Measurements from ENCODE around the gene CDC26.

CDC26 gene

DNA sequence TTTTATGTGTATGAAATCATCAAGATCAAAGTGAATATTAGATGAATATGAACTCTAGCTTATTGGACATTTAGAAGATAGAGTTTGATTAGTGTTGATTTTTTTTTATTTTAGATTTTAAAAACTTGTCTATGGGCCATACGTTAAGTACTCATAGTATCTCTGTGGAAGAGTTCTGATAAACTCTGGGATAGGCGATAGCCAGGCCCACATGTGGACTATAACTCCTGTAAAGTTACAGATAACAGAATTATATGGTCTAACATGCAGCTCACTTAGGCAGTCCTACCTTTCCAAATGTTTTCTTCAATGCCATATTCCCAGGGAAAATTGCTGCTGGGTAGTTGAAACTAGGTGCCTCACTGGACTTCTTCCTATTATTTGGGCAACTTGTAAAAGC lies 43.7 kb downstream of the CDC26 start:
- H3K36me3 Mint-ChIP-seq (ENCODE audit: low read depth) = no peaks in the 10 kb centered on the region
- H3K27me3 Mint-ChIP-seq (ENCODE audit: low read depth) = no peaks in the 10 kb centered on the region
- TF ChIP-seq, protein P1, sequence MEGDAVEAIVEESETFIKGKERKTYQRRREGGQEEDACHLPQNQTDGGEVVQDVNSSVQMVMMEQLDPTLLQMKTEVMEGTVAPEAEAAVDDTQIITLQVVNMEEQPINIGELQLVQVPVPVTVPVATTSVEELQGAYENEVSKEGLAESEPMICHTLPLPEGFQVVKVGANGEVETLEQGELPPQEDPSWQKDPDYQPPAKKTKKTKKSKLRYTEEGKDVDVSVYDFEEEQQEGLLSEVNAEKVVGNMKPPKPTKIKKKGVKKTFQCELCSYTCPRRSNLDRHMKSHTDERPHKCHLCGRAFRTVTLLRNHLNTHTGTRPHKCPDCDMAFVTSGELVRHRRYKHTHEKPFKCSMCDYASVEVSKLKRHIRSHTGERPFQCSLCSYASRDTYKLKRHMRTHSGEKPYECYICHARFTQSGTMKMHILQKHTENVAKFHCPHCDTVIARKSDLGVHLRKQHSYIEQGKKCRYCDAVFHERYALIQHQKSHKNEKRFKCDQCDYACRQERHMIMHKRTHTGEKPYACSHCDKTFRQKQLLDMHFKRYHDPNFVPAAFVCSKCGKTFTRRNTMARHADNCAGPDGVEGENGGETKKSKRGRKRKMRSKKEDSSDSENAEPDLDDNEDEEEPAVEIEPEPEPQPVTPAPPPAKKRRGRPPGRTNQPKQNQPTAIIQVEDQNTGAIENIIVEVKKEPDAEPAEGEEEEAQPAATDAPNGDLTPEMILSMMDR (IDR thresholded peaks at IDR 0.05; ENCODE audit: unreplicated experiment in 3 of 3) = no peak
- H3K9me3 Mint-ChIP-seq = no peaks in the 10 kb centered on the region
- no peak overlapping the region for H3K27ac Mint-ChIP-seq
- H3K4me3 Mint-ChIP-seq = no peak overlapping the region
- H3K4me1 Mint-ChIP-seq = no peaks in the 10 kb centered on the region

DNA sequence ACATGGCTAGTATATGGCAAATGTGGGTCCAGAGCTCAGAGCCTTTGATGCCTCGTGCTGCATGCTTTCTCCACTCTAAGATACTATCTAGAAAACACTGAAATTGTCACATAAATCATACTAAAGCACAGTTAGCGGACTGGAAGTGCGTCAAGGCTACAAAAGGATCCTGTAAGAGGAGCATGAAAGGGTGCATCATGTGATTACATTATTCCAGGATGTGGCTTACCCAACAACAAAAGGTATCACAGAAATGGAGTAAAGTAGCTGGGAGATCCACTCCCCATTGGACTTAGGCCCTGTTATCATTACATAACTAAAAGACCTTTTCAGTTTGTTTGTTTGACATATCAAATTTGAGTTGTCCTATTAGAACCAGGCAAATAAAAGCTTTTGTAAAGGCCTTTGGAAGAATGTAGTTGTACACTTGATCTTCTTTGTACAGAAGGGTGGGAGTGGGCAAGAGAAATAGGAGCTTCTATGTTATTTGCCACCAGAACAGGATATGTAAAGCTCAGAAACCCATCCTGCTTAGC lies 47.2 kb downstream of the CDC26 start:
- TF ChIP-seq, protein P1 (IDR thresholded peaks at IDR 0.05; ENCODE audit: unreplicated experiment in 3 of 3) = no peak
- Mint-ChIP-seq H3K36me3 (ENCODE audit: low read depth) (no peaks in the 10 kb centered on the region), H3K4me1 (peaks cover 3% of the 10 kb centered on the region), H3K4me3 (no peak overlapping the region), H3K27me3 (ENCODE audit: low read depth) (no peaks in the 10 kb centered on the region), H3K27ac (no peak overlapping the region), H3K9me3 (no peaks in the 10 kb centered on the region)

DNA sequence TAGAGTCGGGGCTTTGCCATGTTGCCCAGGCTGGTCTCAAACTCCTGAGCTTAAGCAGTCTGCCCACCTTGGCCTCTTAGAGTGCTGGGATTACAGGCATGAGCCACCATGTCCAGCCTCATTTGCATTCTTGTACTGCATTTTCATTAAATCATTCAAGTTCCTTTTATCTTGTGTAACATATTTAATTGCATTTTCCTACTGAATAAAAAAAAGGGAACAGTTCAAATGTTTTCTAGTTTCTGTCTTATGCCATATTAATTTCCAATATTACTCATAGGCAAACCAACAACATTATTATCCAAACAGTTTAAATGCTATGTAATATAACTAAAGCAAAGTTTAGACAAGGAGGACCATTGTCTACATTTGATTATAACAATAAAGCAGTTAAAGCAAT lies 47.9 kb downstream of the CDC26 start:
- H3K27me3 Mint-ChIP-seq (ENCODE audit: low read depth) = no peaks in the 10 kb centered on the region
- TF ChIP-seq, protein P1 (IDR thresholded peaks at IDR 0.05; ENCODE audit: unreplicated experiment in 3 of 3) = no peak
- no peaks in the 10 kb centered on the region for H3K9me3 Mint-ChIP-seq
- H3K36me3 Mint-ChIP-seq (ENCODE audit: low read depth) = no peaks in the 10 kb centered on the region
- peaks cover 11% of the 10 kb centered on the region for H3K4me1 Mint-ChIP-seq
- no peak overlapping the region for H3K27ac Mint-ChIP-seq
- H3K4me3 Mint-ChIP-seq = no peak overlapping the region

DNA sequence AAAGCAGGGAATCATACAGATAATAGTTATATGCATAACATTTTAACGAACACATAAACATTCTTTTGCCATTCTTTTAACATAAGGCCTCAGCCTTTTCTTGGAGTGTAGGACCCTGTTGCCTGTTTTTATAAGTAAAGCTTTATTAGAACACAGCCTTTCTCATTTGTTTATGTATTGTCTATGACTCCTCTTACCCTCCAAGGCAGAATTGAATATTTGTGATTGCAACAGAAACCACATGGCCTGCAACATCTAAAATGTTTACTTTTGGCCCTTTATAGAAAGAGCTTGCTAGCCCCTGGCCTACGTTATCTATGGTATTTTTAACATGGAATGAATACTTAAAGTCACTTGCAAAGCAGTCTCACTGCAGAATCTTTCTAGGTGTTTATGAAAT lies 51.4 kb downstream of the CDC26 start:
- peaks cover 26% of the 10 kb centered on the region for H3K4me1 Mint-ChIP-seq
- peak overlapping the region in 2 of 3 experiments; percentile 99 for H3K4me3 Mint-ChIP-seq
- TF ChIP-seq, protein P1 (IDR thresholded peaks at IDR 0.05; ENCODE audit: unreplicated experiment in 3 of 3) = no peak
- H3K9me3 Mint-ChIP-seq = no peaks in the 10 kb centered on the region
- no peaks in the 10 kb centered on the region for H3K36me3 Mint-ChIP-seq (ENCODE audit: low read depth)
- no peak overlapping the region for H3K27ac Mint-ChIP-seq
- no peaks in the 10 kb centered on the region for H3K27me3 Mint-ChIP-seq (ENCODE audit: low read depth)

DNA sequence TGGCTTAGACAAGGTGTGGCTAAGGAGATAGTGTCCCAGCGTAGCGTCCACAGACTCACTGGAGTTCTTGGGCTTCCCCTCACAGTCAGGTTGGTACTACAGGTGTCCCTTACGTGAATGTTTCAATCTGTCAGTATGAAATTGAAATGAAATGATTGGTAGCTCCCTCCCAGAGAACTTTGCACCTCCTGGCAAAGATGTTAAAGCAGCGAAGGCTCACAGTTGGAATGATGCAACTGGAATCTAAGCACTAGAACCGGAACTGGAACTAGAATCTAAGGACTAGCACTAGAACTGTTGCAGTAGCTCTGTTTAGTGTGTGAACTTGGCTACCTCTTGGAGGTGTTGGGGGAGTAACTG lies 52.9 kb downstream of the CDC26 start:
- peak overlapping the region; percentile 94 to 99 (median 99) for H3K4me3 Mint-ChIP-seq
- H3K27me3 Mint-ChIP-seq (ENCODE audit: low read depth) = no peaks in the 10 kb centered on the region
- H3K4me1 Mint-ChIP-seq = peaks cover 26% of the 10 kb centered on the region
- peaks cover 4% of the 10 kb centered on the region for H3K36me3 Mint-ChIP-seq (ENCODE audit: low read depth)
- H3K27ac Mint-ChIP-seq = peak overlapping the region in 2 of 3 experiments; percentile 95 to 97
- TF ChIP-seq, protein P1 (IDR thresholded peaks at IDR 0.05; ENCODE audit: unreplicated experiment in 3 of 3) = no peak
- H3K9me3 Mint-ChIP-seq = no peaks in the 10 kb centered on the region

DNA sequence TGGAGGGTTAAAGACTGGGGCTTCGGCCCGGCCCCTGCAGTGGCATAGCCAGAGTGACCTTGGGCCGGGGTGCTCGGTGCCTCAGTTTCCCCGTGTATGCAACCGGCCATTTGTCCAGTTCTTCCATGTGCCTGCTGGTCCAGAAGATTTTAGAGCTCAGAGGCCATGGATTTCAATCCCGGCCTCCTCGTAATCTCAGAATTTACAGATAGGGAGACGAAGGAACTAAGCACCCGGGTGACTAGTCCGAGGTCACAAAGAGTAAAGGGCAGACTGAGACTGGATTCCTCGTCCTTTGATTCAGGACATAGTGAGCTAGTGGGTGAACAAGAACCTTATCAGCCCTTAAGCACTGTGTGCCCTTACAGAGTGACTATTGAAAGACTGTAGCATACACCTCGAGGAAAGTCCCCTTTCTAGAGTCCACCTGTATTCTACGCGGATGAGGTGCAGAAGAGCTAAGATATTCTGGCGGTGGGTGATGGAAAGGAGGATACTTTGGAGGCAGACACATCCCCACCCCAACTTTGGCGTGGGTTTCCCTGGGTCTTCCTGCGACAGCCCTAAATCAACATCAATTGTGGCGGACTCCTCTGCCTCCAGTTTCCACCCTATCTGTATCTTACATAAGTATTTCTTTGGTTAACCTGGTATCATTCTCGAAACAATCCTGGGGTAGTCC lies 53.4 kb downstream of the CDC26 start:
- Mint-ChIP-seq H3K27ac (peak overlapping the region; percentile 87 to 97 (median 95)), H3K27me3 (ENCODE audit: low read depth) (no peaks in the 10 kb centered on the region), H3K9me3 (no peaks in the 10 kb centered on the region), H3K36me3 (ENCODE audit: low read depth) (peaks cover 4% of the 10 kb centered on the region), H3K4me3 (peak overlapping the region; percentile 94 to 99 (median 99)), H3K4me1 (peaks cover 26% of the 10 kb centered on the region)
- TF ChIP-seq, protein P1 (IDR thresholded peaks at IDR 0.05; ENCODE audit: unreplicated experiment in 3 of 3) = no peak
